ENCODE results near the gene TAF8.
"Not testable (repeated sequence)": the region's sequence is repeated elsewhere in the genome, so short reads cannot be mapped to it uniquely, and the experiment has no call there.

Gene TAF8

GRCh38 chr6:42032366-42032765 is 18.0 kb upstream of the TAF8 start:
- H2AFZ ChIP-seq (ENCODE audit: low read length) = no peak overlapping the region
- no peaks in the 10 kb centered on the region for H3K9me3 ChIP-seq (ENCODE audit: insufficient read depth, low read depth, low read length)
- no peaks in the 10 kb centered on the region for H3K36me3 ChIP-seq (ENCODE audit: insufficient read depth, low read length)
- no peak overlapping the region for H3K4me3 ChIP-seq (ENCODE audit: low read length, poor library complexity, severe bottlenecking)
- peaks cover 31% of the 10 kb centered on the region; the same call in 1 of the 2 replicates for H3K79me2 ChIP-seq (ENCODE audit: insufficient read depth, low read length)
- no peak for TF ChIP-seq CTCF (conservative IDR thresholded peaks at IDR 0.05; ENCODE audit: low read length)
- TF ChIP-seq EZH2phosphoT487 (IDR thresholded peaks at IDR 0.05; ENCODE audit: borderline replicate concordance) = no peak
- H3K27me3 ChIP-seq (ENCODE audit: insufficient read depth, low read length, poor library complexity, severe bottlenecking) = no peaks in the 10 kb centered on the region
- H3K9me2 ChIP-seq (replicated peaks; ENCODE audit: low read depth, low read length) = no peaks in the 10 kb centered on the region
- H3K4me2 ChIP-seq (ENCODE audit: low read depth, low read length, poor library complexity, severe bottlenecking) = no peak overlapping the region
- H3K4me1 ChIP-seq (ENCODE audit: insufficient read depth, low read length, poor library complexity, severe bottlenecking) = peaks cover 44% of the 10 kb centered on the region
- no peaks in the 10 kb centered on the region for H4K20me1 ChIP-seq (ENCODE audit: insufficient read depth, low read length, poor library complexity, severe bottlenecking)
- H3F3A ChIP-seq (ENCODE audit: low read depth) = no peaks in the 10 kb centered on the region
- peak overlapping the region; percentile 26 for H3K9ac ChIP-seq (ENCODE audit: low read depth, low read length, poor library complexity, severe bottlenecking)

GRCh38 chr6:42037669-42038068 is 12.7 kb upstream of the TAF8 start:
- peak overlapping the region; percentile 82 for H3K4me2 ChIP-seq (ENCODE audit: low read depth, low read length, poor library complexity, severe bottlenecking)
- peaks cover 26% of the 10 kb centered on the region; the same call in 1 of the 2 replicates for H3K79me2 ChIP-seq (ENCODE audit: insufficient read depth, low read length)
- H3K9me3 ChIP-seq (ENCODE audit: insufficient read depth, low read depth, low read length); H3K27me3 ChIP-seq (ENCODE audit: insufficient read depth, low read length, poor library complexity, severe bottlenecking); H2AFZ ChIP-seq (ENCODE audit: low read length); H3K9me2 ChIP-seq (replicated peaks; ENCODE audit: low read depth, low read length); H4K20me1 ChIP-seq (ENCODE audit: insufficient read depth, low read length, poor library complexity, severe bottlenecking); H3K36me3 ChIP-seq (ENCODE audit: insufficient read depth, low read length): not testable (repeated sequence)
- H3F3A ChIP-seq (ENCODE audit: low read depth) = peaks cover 11% of the 10 kb centered on the region
- H3K9ac ChIP-seq (ENCODE audit: low read depth, low read length, poor library complexity, severe bottlenecking) = peak overlapping the region; percentile 76
- peaks cover 46% of the 10 kb centered on the region for H3K4me1 ChIP-seq (ENCODE audit: insufficient read depth, low read length, poor library complexity, severe bottlenecking)
- peak overlapping the region; percentile 67 for H3K4me3 ChIP-seq (ENCODE audit: low read length, poor library complexity, severe bottlenecking)

- Histone ChIP-seq H3K4me2 (ENCODE audit: low read depth, low read length, poor library complexity, severe bottlenecking) (peak overlapping the region; percentile 82), H3K9ac (ENCODE audit: low read depth, low read length, poor library complexity, severe bottlenecking) (peak overlapping the region; percentile 76)
Measured at GRCh38 chr6:42038163-42038562, 12.2 kb upstream of the TAF8 start.

More at GRCh38 chr6:42038163-42038562, 12.2 kb upstream of the TAF8 start:
- H3F3A ChIP-seq (ENCODE audit: low read depth) = peaks cover 11% of the 10 kb centered on the region
- H3K9me2 ChIP-seq (replicated peaks; ENCODE audit: low read depth, low read length) = no peaks in the 10 kb centered on the region
- TF ChIP-seq CTCF (conservative IDR thresholded peaks at IDR 0.05; ENCODE audit: low read length) = no peak
- TF ChIP-seq EZH2phosphoT487 (IDR thresholded peaks at IDR 0.05; ENCODE audit: borderline replicate concordance) = no peak
- H3K4me1 ChIP-seq (ENCODE audit: insufficient read depth, low read length, poor library complexity, severe bottlenecking) = peaks cover 48% of the 10 kb centered on the region
- no peaks in the 10 kb centered on the region for H4K20me1 ChIP-seq (ENCODE audit: insufficient read depth, low read length, poor library complexity, severe bottlenecking)
- no peaks in the 10 kb centered on the region for H3K9me3 ChIP-seq (ENCODE audit: insufficient read depth, low read depth, low read length)
- H3K4me3 ChIP-seq (ENCODE audit: low read length, poor library complexity, severe bottlenecking) = peak overlapping the region; percentile 67
- no peaks in the 10 kb centered on the region for H3K36me3 ChIP-seq (ENCODE audit: insufficient read depth, low read length)
- H3K79me2 ChIP-seq (ENCODE audit: insufficient read depth, low read length) = peaks cover 31% of the 10 kb centered on the region; the same call in 1 of the 2 replicates
- no peak overlapping the region for H2AFZ ChIP-seq (ENCODE audit: low read length)
- H3K27me3 ChIP-seq (ENCODE audit: insufficient read depth, low read length, poor library complexity, severe bottlenecking) = no peaks in the 10 kb centered on the region
